ENCODE results near the gene DNAJB1. TPM values are rescaled to one million over a fixed set of nuclear protein-coding genes. Genes with fewer than 3 reads are reported as not detected.
A peak's percentile ranks its signal among the peaks of the same experiment; 100 is the strongest.

DNAJB1 gene
- total RNA-seq, 1 donor from 2014 or later = 83.3 TPM

DNA sequence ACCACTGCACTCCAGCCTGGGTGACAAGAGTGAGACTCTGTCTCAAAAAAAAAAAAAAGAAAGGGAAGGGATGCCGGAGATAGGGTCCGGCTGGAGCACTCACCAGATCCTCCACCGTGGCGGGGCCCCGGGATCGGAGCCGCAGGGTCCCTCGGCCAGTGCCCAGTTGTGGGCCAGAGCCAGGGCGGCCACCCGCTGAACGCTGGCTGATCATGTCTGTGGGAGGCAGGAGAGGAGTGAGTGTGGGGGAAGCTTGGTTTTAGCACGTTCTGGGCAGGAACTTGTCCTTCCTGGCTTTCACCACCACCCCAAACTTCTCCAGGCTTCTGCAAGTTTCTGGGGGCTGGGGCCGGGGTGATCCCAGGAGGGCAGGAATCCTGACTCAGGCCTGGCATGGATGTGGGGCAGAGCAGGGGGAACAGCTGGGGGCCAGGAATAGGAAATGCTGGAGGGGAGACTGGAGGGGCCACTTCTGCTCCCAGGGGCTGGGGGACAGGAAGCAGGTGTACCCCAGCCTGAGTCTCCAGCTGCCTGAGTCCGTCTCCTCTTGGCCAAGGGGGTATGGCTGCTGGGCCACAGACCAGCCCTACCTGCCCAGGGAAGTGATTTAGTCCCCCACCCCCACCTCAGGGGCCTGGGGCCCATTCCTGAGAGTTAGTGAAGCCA is 38.8 kb downstream of the DNAJB1 start:
- no peak for DNase-seq (ENCODE audit: low read depth)
- H3K4me3 ChIP-seq (ENCODE audit: low read depth, low read length) = no peak overlapping the region
- TF ChIP-seq, protein P1, sequence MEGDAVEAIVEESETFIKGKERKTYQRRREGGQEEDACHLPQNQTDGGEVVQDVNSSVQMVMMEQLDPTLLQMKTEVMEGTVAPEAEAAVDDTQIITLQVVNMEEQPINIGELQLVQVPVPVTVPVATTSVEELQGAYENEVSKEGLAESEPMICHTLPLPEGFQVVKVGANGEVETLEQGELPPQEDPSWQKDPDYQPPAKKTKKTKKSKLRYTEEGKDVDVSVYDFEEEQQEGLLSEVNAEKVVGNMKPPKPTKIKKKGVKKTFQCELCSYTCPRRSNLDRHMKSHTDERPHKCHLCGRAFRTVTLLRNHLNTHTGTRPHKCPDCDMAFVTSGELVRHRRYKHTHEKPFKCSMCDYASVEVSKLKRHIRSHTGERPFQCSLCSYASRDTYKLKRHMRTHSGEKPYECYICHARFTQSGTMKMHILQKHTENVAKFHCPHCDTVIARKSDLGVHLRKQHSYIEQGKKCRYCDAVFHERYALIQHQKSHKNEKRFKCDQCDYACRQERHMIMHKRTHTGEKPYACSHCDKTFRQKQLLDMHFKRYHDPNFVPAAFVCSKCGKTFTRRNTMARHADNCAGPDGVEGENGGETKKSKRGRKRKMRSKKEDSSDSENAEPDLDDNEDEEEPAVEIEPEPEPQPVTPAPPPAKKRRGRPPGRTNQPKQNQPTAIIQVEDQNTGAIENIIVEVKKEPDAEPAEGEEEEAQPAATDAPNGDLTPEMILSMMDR (conservative IDR thresholded peaks at IDR 0.05; ENCODE audit: low read depth, low read length) = no peak

DNA sequence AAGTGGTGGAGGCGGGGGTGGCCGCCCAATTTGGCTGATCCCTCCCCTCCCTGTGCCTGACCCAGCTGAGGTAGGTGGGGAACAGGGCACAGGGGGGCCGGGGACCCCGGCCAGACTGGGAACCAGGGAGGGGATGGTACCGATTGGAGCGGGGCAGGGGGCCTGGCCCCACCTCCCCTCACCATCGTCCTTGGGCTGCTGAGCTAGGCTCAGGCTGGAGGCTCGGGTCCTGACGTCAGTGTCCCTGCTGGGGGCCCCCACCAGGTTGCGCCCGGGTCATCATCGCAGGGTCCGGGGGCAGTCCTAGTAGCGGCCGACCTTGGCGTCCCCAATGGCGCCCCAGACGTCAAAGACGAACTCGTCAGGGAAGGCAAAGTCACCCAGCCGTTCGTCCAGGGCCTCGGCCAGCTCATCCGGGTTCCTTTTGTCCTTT is 40.1 kb downstream of the DNAJB1 start:
- H3K4me3 ChIP-seq (ENCODE audit: low read depth, low read length) = no peak overlapping the region
- DNase-seq (ENCODE audit: low read depth) = no peak
- TF ChIP-seq, protein P1 (conservative IDR thresholded peaks at IDR 0.05; ENCODE audit: low read depth, low read length) = no peak

DNA sequence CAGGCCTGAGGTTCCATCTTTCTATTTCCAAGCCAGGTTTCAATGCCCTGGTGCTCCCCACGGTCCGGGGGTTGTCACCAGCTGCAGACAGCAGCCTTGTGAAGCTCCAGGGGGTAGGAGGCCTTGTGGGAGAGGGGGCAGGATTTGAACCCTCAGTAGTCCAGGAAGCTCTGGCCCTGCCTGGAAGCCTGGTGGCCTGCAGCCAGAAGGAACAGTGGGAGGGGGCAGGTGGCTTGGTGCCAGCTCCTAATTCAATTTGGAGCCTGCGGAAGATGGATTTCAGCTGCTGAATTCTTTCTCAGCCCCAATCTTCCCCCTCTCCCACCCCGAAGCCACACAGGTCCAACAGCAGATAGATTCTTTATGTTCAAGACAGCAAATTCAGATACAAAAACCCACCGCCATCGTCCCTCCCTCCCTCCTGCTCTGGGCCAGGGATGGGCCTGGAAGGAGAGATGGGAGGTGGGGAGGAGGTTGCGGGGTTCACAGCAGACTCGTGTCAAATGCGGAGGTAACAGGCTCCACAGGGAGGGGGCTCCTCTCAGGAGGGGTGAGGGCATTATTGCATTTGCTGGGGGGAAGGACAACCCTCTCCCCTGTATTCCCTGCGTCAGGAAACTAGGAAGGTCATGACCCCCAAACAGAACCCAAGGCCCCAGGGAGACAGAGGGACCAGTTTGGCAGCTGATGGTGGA is 40.6 kb downstream of the DNAJB1 start:
- TF ChIP-seq, protein P1 (conservative IDR thresholded peaks at IDR 0.05; ENCODE audit: low read depth, low read length) = no peak
- no peak overlapping the region for H3K4me3 ChIP-seq (ENCODE audit: low read depth, low read length)

DNA sequence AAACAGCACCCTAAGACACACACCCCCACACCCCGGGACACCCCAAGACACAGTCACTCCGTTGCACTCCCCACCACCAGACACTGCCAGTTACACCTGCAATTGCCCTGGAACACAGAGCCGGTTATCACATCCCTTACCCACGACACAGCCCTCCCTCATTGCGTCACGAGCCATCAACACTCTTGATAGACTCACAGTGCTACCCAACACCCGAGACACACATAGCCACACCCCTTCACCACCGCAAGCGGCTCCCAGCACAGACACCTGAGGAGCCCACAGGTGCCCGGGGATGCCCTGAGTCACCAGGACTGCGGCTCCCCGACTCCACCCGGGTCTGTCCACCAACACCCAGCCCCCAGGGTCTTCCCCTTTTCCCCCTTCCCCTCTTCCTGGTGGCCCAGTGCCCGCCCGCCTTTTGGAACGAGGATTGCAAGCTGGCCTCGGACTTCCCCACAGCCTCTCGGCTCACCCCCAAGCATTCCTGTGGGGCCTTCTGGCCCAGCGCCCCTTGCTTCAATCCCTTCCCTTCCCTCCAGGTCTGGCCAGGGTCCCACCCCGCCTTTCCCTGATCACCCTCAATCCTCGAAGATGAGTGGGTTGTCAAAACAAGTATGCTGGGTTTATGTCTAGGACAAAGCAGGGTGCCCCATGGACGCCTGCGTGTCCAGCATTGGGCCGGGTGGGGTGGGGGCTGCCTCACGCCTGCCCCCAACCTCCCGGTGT is 41.4 kb downstream of the DNAJB1 start:
- TF ChIP-seq, protein P1 (conservative IDR thresholded peaks at IDR 0.05; ENCODE audit: low read depth, low read length) = no peak
- no peak overlapping the region for H3K4me3 ChIP-seq (ENCODE audit: low read depth, low read length)
- no peak for DNase-seq (ENCODE audit: low read depth)

More for the DNA sequence above, 40.6 kb downstream of the DNAJB1 start:
- DNase-seq (ENCODE audit: low read depth) = no peak

DNA sequence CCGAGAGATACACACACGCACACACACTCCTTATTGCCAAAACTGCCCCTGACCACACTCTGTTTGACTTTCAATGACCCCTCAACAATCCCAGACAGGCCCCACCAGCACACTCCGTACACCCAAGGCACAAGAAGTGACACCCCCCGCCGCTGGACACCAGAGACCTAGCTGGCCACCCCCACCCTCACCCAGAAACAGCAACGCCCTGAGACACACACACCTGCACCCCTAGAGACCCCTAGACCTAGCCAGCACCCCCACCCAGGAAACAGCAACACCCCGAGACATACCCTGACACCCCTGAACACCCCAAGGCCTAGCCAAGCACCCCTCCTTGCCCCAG is 41.9 kb downstream of the DNAJB1 start:
- TF ChIP-seq, protein P1 (conservative IDR thresholded peaks at IDR 0.05; ENCODE audit: low read depth, low read length) = no peak
- H3K4me3 ChIP-seq (ENCODE audit: low read depth, low read length) = no peak overlapping the region
- no peak for DNase-seq (ENCODE audit: low read depth)

DNA sequence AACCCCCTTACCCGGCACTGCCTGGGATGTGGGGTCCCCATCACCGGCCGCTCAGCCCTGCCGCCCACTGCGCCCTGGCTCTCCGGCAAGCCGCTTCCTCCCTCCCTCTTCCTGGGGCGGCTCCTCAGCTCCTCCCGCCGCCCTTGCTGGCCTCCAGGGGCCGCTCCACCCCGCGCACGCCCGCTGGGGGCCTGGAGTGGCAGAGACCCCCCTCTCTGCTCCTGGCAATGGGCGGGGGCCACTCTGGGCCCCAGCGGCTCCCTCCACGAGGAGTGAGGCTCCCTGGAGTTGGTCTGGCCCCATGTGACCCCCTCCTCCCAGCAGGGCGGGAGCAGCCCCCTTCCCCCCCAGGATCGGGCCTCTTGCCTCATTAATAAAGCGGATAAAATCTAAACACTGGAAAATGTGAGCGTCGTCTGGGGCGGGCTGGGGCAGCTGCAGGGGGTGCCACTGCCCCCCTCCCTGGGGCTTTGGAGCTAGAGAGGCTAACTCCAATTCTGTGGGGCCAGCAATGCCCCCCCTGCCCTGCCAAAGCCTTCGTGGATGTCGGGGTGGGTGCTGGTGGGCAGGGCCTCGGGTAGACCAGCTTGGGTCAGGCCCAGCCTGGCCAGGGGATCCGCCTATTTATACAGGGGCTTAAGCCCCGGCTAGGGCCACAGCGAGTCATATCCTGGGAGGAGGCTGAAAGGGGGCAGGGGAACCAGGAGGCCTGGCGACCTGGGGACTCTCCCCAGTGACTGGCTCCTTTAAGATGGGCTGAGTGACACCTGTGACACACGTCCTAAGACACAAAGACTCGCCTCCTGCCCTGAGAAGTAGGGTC is 42.7 kb downstream of the DNAJB1 start, which contains the start of gene PTGER1:
TSS of gene PTGER1 (minus strand) at position 104 of the 823 bp plus-strand sequence. CDS start 1,034 bp downstream, outside the sequence.
- no peak for DNase-seq (ENCODE audit: low read depth)
- TF ChIP-seq, protein P1 (conservative IDR thresholded peaks at IDR 0.05; ENCODE audit: low read depth, low read length) = peak; percentile 45
- H3K4me3 ChIP-seq (ENCODE audit: low read depth, low read length) = peak within 1 kb of the TSS; percentile 45
